Measurements from ENCODE around the gene RNASE13.
"Not testable (repeated sequence)": the region's sequence is repeated elsewhere in the genome, so short reads cannot be mapped to it uniquely, and the experiment has no call there.

Gene RNASE13

GRCh38 chr14:21023174-21023573 is 11.4 kb downstream of the RNASE13 start:
- no peak for DNase-seq (ENCODE audit: low read depth, low spot score)

- no peak for DNase-seq (ENCODE audit: low read depth, low spot score)
These were observed 11.9 kb downstream of the RNASE13 start for GRCh38 chr14:21022686-21023085.

- DNase-seq (ENCODE audit: low read depth, low spot score), result no peak
These were observed 13.5 kb downstream of the RNASE13 start for GRCh38 chr14:21020977-21021545.

- no peak for DNase-seq (ENCODE audit: low read depth, low spot score)
These were observed 15.2 kb downstream of the RNASE13 start for GRCh38 chr14:21019366-21019765.

GRCh38 chr14:21018781-21019180 is 15.8 kb downstream of the RNASE13 start:
- DNase-seq (ENCODE audit: low read depth, low spot score), result no peak

GRCh38 chr14:21018286-21018685 is 16.3 kb downstream of the RNASE13 start:
- DNase-seq (ENCODE audit: low read depth, low spot score), result no peak

- DNase-seq (ENCODE audit: low read depth, low spot score), result no peak
These were observed 16.9 kb downstream of the RNASE13 start for GRCh38 chr14:21017528-21018245.

- no peak for DNase-seq (ENCODE audit: low read depth, low spot score)
These were observed 18.0 kb downstream of the RNASE13 start for GRCh38 chr14:21016413-21017190.

GRCh38 chr14:21015312-21015711 is 19.3 kb downstream of the RNASE13 start:
- DNase-seq (ENCODE audit: low read depth, low spot score), result no peak

- peak; percentile 64 for DNase-seq (ENCODE audit: low read depth, low spot score)
These were observed 19.8 kb downstream of the RNASE13 start for GRCh38 chr14:21014761-21015190.

GRCh38 chr14:21011136-21011535 is 23.5 kb downstream of the RNASE13 start:
- DNase-seq (ENCODE audit: low read depth, low spot score), result no peak

- not testable (repeated sequence) for DNase-seq (ENCODE audit: low read depth, low spot score)
These were observed 24.9 kb downstream of the RNASE13 start for GRCh38 chr14:21009721-21010120.

GRCh38 chr14:21003788-21004346 is 30.7 kb downstream of the RNASE13 start:
- no peak for DNase-seq (ENCODE audit: low read depth, low spot score)

GRCh38 chr14:21001218-21001617 is 33.4 kb downstream of the RNASE13 start:
- no peak for DNase-seq (ENCODE audit: low read depth, low spot score)

GRCh38 chr14:20999591-20999990 is 35.0 kb downstream of the RNASE13 start:
- no peak for DNase-seq (ENCODE audit: low read depth, low spot score)

GRCh38 chr14:20998674-20999366 is 35.8 kb downstream of the RNASE13 start, which contains the start of gene SLC39A2:
Gene SLC39A2, plus strand, starts transcription at chr14:20999293. Its CDS starts 154 bp downstream, at chr14:20999447.
- no peak for DNase-seq (ENCODE audit: low read depth, low spot score)

- no peak for DNase-seq (ENCODE audit: low read depth, low spot score)
These were observed 36.5 kb downstream of the RNASE13 start for GRCh38 chr14:20998139-20998538.

- no peak for DNase-seq (ENCODE audit: low read depth, low spot score)
These were observed 37.0 kb downstream of the RNASE13 start for GRCh38 chr14:20997564-20997963.

- DNase-seq (ENCODE audit: low read depth, low spot score), result no peak
These were observed 37.5 kb downstream of the RNASE13 start for GRCh38 chr14:20997115-20997514.

- no peak for DNase-seq (ENCODE audit: low read depth, low spot score)
These were observed 38.1 kb downstream of the RNASE13 start for GRCh38 chr14:20996521-20996920.

GRCh38 chr14:20989787-20990600 is 44.6 kb downstream of the RNASE13 start, which contains the start of gene METTL17:
Gene METTL17, plus strand, starts transcription at chr14:20989980. Its CDS starts 23 bp downstream, at chr14:20990003.
- peak; percentile 70 for DNase-seq (ENCODE audit: low read depth, low spot score)

Data from activated naive CD8-positive, alpha-beta T cell treated with anti-CD3 and anti-CD28 coated beads, Interleukin-2, amount 50 U/mL, for 16 hours (primary cell).